Measurements from ENCODE around the gene PIPOX.

DNA sequence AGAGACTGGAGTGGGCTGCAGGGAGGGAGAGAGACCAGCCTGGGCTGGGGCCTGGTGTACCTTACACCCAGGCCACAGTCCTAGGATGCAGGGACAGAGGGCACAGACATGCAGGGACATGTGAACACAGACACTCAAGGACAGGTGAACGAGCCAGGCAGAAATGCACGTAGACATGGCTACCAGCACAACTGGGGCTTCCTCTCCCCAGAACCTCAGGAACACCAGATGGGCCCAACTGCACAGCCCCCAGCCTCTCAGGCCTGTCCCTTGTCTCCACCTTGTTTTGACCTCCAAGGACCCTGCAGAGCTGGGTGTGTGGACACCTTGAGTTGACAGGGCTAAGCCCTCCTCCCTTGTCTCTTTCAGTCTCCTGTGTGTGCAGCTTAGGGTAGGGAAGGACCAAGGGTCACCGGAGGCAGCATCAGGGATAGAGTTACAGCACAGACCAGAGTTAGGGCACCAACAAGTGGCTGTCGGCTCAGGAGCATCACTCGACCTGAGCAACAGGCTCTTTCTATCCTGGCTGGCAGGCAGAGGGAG, 46.3 kb upstream of the PIPOX start:
- TF ChIP-seq, protein P1, sequence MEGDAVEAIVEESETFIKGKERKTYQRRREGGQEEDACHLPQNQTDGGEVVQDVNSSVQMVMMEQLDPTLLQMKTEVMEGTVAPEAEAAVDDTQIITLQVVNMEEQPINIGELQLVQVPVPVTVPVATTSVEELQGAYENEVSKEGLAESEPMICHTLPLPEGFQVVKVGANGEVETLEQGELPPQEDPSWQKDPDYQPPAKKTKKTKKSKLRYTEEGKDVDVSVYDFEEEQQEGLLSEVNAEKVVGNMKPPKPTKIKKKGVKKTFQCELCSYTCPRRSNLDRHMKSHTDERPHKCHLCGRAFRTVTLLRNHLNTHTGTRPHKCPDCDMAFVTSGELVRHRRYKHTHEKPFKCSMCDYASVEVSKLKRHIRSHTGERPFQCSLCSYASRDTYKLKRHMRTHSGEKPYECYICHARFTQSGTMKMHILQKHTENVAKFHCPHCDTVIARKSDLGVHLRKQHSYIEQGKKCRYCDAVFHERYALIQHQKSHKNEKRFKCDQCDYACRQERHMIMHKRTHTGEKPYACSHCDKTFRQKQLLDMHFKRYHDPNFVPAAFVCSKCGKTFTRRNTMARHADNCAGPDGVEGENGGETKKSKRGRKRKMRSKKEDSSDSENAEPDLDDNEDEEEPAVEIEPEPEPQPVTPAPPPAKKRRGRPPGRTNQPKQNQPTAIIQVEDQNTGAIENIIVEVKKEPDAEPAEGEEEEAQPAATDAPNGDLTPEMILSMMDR (IDR thresholded peaks at IDR 0.05) = no peak
- TF ChIP-seq POLR2A (IDR thresholded peaks at IDR 0.05) = no peak
